Fibroblast of peridontal ligament (primary cell): Measurements from ENCODE around the gene IGFBPL1.
"Not testable (repeated sequence)": the region's sequence is repeated elsewhere in the genome, so short reads cannot be mapped to it uniquely, and the experiment has no call there.

ENCODE experiments used
- DNase-seq: peaks from one replicate; pipeline ENCODE4 v3.0.0-alpha.2; 2010; ENCODE audit errors: extremely low read depth

IGFBPL1 gene

GRCh38 chr9:38399191-38399590, 25.1 kb downstream of the IGFBPL1 start:
- DNase-seq, result not testable (repeated sequence)

GRCh38 chr9:38396371-38396671, 27.9 kb downstream of the IGFBPL1 start:
- no peak for DNase-seq

- DNase-seq, result no peak
Observed at GRCh38 chr9:38395653-38396370, 28.4 kb downstream of the IGFBPL1 start.

DNA sequence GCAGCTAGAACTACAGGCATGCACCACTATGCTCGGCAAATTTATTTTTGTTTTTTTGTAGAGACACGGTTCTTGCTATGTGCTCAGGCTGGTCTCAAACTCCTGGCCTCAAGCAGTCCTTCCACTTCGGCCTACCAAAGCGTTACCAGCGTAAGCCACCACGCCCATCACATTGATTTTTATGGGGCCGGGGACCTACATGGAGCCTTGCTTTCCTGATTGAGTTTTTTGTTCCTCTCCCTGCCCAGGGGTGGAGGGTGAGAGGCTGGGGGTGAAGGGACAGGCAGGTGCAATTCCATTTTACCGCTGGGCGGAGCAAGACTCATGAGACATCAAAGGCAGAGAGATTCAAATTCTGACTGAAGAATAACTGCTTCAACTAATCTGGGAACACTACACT, 29.8 kb downstream of the IGFBPL1 start:
- DNase-seq, result no peak

DNA sequence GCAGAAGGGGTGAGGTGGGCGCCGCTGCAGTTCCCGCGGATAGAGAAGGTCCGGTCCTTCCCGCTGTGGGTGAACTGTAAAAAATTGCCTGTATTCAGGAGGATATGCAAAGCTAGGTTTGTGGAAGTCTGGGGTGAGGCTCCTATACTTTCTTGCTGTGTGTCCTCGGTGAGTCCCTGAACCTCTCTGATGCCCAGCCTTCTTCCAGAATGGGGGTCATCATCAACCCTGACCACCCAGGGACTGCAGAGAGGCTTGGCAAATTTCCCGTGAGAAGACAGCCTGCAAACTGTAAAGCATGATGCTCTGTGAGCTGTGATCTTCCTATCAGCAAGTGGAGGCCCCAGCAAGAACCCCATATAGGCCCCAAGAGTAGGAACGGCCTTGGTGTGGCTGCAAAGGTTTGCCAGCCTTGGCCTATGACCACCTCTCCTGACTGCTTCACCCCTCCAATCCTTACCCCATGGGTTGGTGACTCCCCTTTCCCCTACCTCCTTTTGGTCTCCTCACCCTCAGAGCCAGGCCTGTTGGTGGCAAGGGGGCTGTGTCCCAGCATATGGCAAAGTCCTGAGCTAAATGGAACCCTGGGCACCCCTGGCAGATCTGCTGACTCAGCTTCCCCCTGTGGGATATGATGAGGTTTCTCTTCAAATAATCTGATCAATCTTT, 31.0 kb downstream of the IGFBPL1 start:
- DNase-seq, result peak; percentile 10

GRCh38 chr9:38392235-38393127, 31.8 kb downstream of the IGFBPL1 start, which contains the start of gene ALDH1B1:
ALDH1B1 (plus strand) TSS chr9:38392702; CDS start chr9:38395749, 3,047 bp downstream.
- peak; percentile 70 for DNase-seq

DNA sequence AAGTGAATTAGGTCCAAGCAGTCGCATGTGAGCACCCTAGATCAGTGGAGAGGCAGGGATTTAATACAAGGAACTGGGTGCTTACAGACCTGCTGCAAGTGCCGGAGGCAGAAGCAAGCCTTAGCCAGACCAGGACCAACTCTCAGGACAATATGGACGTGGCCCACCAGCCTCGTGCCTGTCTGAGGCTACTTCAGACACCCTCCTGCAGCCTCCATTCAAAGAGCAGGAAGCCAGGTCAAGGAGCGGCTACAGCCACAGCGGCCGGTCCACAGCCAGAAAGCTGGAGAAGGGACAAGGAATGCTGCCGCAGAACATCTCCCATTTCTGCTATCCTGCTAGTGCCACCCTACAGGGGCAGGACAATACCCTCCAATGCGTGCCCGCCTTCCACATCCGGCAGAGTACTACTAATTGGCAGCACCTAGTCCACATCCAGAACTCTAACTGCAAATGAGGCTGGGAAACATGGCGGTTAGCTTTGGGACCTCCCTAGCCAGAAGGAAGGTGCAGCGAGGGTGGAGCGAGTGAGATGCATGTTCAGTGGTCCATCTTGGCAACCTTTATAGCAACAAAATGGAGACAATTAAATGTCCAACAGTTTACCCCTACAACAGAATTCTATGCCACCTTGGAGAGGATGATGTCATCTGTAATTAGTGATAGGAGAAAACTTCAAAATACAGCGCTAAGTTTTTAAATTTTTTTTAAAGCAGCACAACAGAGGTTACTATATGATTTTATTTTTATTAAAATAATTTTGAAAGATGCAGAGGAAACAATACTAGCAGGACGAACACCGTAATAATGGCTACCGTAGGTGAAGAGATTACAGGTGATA, 32.8 kb downstream of the IGFBPL1 start:
- no peak for DNase-seq

DNA sequence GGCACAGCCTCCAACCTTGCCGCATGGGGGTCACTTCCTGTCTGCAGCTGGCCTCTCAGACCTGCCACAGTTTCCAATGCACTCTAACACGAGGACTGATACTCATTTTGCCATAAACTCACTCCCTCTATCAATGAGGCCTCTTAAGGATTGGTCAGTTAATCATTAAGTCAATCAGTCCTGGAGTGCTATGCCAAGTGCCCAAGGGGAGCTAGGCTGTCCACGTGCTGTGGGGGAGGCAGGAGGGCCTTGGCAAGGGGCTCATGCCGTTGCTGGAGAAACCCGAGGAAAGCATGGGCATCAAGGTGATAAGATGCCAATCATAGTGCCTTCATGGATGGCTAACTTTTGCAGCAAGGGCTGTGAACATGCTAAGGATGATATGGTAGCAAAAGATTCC, 33.4 kb downstream of the IGFBPL1 start:
- DNase-seq, result no peak

- DNase-seq, result no peak
Observed at GRCh38 chr9:38390442-38390841, 33.8 kb downstream of the IGFBPL1 start.

DNA sequence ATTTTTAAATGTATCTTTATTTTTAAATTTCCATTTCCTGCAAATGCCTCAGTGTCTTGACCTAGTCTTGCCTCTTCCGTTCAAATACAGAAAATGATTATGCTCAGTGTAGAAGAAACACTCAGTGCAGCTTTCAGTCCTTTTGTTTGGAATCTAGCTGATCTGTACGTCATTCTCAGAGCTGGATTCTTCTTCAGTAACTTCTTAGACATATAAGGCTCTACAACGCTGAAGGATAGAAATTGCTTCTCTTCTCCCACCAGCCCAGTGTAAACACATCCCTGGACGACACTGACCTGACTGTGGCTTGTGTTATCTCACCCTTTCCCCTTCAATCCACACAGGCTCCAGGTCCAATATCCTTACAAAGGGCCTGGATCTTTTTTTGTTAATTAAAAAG, 34.9 kb downstream of the IGFBPL1 start:
- DNase-seq, result peak; percentile 52

- peak; percentile 42 for DNase-seq
Observed at GRCh38 chr9:38388283-38389223, 35.7 kb downstream of the IGFBPL1 start.

DNA sequence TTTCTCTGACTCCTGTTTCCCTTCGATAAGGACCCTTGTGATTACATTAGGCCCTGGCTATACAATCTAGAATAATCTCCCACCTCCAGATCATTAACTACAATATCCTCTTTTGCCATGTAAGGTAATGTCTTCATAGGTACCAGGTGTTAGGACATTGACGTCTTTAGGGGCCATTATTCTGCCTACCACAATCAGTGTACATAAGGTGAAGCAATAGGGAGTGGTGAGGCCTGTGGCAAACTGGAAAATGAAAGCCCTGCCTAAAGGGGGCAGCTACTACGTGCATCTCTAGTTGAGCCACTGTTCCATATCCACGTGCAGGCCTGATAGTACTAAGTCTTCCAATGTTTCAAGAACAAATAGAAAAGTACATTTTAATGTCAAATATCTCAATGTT, 36.5 kb downstream of the IGFBPL1 start:
- no peak for DNase-seq

- DNase-seq, result no peak
Observed at GRCh38 chr9:38387066-38387465, 37.2 kb downstream of the IGFBPL1 start.

GRCh38 chr9:38386319-38386895, 37.8 kb downstream of the IGFBPL1 start:
- no peak for DNase-seq

- no peak for DNase-seq
Observed at GRCh38 chr9:38385896-38386295, 38.4 kb downstream of the IGFBPL1 start.

DNA sequence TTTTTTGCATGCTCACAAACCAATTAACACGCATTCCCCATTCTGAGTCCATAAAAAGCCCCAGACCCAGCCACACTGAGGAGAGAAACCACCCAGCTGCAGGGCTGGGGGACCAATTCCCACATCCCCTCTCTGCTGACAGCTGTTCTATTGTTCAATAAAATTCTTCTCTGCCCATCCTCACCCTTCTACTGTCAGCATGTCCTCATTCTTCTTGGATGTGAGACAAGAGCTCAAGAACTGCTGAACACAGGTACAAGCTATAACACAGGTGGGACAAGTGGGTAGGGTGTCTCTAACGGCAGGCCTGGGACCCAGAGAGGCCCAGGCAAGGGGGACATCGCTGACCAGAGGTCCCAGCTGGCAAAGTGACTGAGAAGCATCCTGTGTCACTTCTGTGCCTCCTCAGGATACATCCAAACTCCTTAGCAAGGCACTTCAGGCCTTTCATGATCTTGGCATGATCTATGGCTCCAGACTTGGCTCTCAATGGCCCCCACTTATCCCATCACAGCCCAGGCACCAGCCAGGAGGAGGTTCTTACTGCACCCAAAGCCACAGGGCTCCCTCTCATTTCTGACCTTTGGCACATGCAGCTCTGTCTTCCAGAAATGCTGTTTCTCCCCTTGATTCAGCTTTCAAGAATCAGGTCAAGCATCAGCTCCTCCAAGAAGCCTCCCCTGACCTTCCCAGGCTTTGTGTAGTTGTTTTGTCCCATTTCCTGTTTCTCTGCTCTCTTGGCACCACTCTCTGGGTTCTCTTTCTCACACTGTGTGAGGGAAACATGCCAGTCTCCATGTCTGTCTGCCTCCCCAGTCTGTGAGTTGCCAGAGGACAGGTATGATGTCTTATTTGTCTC, 39.0 kb downstream of the IGFBPL1 start:
- DNase-seq, result no peak

GRCh38 chr9:38382141-38382540, 42.1 kb downstream of the IGFBPL1 start:
- DNase-seq, result no peak

DNA sequence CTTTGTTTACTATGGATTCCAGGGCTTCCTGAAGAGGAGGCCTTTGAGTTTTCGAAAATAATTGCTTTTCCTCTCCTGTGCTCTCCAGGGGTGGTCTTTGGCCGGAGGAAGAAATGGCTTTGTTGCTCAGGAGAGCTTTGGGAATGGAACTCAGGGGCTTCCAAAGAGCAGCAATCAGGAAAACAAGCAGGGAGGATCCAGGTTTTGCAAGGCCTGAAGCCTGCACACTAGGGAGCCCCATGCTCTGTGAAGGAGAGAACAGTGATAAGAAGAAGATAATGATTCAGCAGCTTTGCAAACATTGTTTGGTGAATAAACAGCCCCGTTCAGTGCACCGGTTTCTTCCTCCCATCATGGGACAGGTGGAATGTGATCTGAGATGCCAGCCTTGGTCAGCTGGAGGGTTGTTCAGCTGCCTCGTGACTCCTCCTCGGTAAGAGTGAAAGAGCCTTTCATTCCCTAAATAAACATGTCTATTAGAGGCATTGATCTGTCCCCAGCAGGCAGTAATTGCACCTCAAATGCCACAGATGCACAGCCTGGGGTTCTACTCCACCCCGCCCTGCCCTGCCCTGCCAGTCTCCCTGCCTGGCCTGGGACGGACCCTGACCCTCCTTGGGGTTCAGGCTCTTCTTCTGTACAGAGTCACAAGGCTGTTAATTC, 43.3 kb downstream of the IGFBPL1 start:
- no peak for DNase-seq
